Heart left ventricle (tissue), 13 donors: ENCODE results near the gene EIF4G1.

Experiments
- CTCF ChIP-seq, 12 donors: fragments of 200-600 bp; sonication (generic) in 4 of 12; IDR thresholded peaks; one replicate each; pipeline versions ENCODE4 v1.5.0 to v1.8.0; 2018 to 2022; ENCODE audit warnings: antibody characterized with exemption in 12 of 12, mild to moderate bottlenecking in 5 of 12
- POLR2A ChIP-seq, 2 donors: fragments of 450-650 bp; IDR thresholded peaks; one replicate each; pipeline ENCODE4 v1.6.1; 2017; ENCODE audit warnings: antibody characterized with exemption in 2 of 2, mild to moderate bottlenecking in 2 of 2, moderate library complexity in 2 of 2
- donor health status: ischemic (EF 13 %, LVEDD 7.1; RV severe dilation, severe dysfunction).
- donor health status: DM: no; HTN: yes; CAD: no.
- donor health status: DM: no; HTN: no; CAD: no.
- donor health status: ischemic (EF 25% LVEDD 6.9; RV normal size, moderate dysfunction).
- donor health status: ischemic (EF 25% LVEDD 5.7; RV mildly dilated, moderate dysfunction).
- donor health status: ischemic (EF 35%, LVEDD 5.7; RV mildly dilated, moderate dysfunction).
- donor health status: nonischemic (EF 11% LVEDD 7.7; RV severe dilation, severe dysfunction).
- donor health status: DM: yes; HTN: yes; CAD: no.
- donor health status: PGD.
- donor health status: ischemic (EF 29% LVEDD 5.4; RV normal size, mild dysfunction).
- donor health status: nonischemic (EF 23%, LVEDD 6.1; RV moderate dilation, normal function).

- TF ChIP-seq POLR2A (IDR thresholded peaks at IDR 0.05) (no peak), CTCF (IDR thresholded peaks at IDR 0.05) (peak in 1 of 12 donors; percentile 22)
Observed at GRCh38 chr3:184320104-184320445, 5.7 kb downstream of the EIF4G1 start.
